HL-60 (cell line): ENCODE measurements around the gene ACP3.
A peak's percentile ranks its signal among the peaks of the same experiment; 100 is the strongest.

ENCODE experiments used
- DNase-seq, 2 experiments: peaks; one replicate each; pipeline ENCODE4 v3.0.0-alpha.2; 2010 to 2020; ENCODE audit warnings: low read depth in 1 of 2, low spot score in 1 of 2
- H3K27ac ChIP-seq: fragments of 250-450 bp; sonication (Bioruptor Pico); replicated peaks from 2 replicates; pipeline ENCODE4 v1.5.1; 2020; ENCODE audit warnings: mild to moderate bottlenecking, moderate library complexity
- H3K27me3 ChIP-seq: fragments of 250-450 bp; sonication (Bioruptor Pico); 2 replicates; pipeline ENCODE4 v1.5.1; 2021; ENCODE audit warnings: mild to moderate bottlenecking, moderate library complexity; ENCODE audit not compliant: insufficient read depth, poor library complexity, severe bottlenecking
- H3K4me3 ChIP-seq: replicated peaks from 2 replicates; pipeline ENCODE4 v1.5.1; 2011; ENCODE audit warnings: mild to moderate bottlenecking, control low read depth, low read length; ENCODE audit not compliant: insufficient read depth
- GABPA ChIP-seq: IDR thresholded peaks from 2 replicates; pipeline ENCODE4 v1.6.1; 2012; ENCODE audit warnings: low read depth
- POLR2AphosphoS5 ChIP-seq: IDR thresholded peaks from 2 replicates; pipeline ENCODE4 v1.6.1; 2012; ENCODE audit warnings: low read depth
- SPI1 ChIP-seq: IDR thresholded peaks from 2 replicates; pipeline ENCODE4 v1.6.1; 2012; ENCODE audit warnings: low read depth, mild to moderate bottlenecking, borderline replicate concordance
- TF ChIP-seq, protein P1 (sequence below): IDR thresholded peaks from one replicate; pipeline ENCODE4 v1.5.1; 2011; ENCODE audit warnings: low read length, control low read depth, inconsistent platforms; ENCODE audit not compliant: insufficient read depth
- TF ChIP-seq, protein P2 (sequence below): IDR thresholded peaks from 2 replicates; pipeline ENCODE4 v1.6.1; 2012; ENCODE audit warnings: low read depth; ENCODE audit not compliant: insufficient replicate concordance

The ACP3 gene

DNA sequence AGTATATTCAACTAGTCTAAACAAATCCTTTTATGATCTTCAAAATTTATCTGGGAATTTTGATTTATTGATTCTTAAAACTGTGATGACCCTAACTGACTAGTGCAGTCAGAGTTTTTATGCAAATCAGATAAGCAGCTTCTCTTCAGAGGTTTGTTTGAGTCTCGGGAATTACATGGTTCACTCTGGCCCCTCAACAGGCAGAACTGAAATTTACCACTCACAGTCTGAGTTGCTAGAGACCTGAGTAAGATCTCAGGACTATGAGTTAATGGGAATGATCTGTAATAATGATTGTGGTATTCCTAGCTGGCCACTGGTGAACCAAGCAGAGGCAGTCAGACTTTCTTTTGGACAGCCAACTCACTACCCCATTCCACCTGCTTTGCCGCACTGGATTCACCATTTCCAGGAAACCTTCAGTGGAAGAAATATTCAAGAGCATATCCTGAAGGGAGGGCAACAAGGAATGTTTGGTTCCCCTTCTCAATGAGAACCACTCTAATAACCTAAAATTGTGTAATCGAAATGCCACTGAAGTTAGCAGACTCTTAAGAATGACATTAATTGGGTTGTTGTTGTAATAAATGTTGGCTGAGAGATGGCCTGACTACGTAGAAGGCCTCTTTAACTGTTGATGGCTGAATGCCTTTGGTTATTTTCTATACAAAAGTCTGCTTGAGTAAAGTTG lies 88.5 kb downstream of the ACP3 start:
- no peak for DNase-seq
- no peaks in the 10 kb centered on the region for H3K27me3 ChIP-seq
- H3K27ac ChIP-seq, result no peak overlapping the region
- TF ChIP-seq POLR2AphosphoS5 (no peak), GABPA (no peak), SPI1 (no peak)
- TF ChIP-seq, protein P1, sequence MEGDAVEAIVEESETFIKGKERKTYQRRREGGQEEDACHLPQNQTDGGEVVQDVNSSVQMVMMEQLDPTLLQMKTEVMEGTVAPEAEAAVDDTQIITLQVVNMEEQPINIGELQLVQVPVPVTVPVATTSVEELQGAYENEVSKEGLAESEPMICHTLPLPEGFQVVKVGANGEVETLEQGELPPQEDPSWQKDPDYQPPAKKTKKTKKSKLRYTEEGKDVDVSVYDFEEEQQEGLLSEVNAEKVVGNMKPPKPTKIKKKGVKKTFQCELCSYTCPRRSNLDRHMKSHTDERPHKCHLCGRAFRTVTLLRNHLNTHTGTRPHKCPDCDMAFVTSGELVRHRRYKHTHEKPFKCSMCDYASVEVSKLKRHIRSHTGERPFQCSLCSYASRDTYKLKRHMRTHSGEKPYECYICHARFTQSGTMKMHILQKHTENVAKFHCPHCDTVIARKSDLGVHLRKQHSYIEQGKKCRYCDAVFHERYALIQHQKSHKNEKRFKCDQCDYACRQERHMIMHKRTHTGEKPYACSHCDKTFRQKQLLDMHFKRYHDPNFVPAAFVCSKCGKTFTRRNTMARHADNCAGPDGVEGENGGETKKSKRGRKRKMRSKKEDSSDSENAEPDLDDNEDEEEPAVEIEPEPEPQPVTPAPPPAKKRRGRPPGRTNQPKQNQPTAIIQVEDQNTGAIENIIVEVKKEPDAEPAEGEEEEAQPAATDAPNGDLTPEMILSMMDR, result no peak
- TF ChIP-seq, protein P2, sequence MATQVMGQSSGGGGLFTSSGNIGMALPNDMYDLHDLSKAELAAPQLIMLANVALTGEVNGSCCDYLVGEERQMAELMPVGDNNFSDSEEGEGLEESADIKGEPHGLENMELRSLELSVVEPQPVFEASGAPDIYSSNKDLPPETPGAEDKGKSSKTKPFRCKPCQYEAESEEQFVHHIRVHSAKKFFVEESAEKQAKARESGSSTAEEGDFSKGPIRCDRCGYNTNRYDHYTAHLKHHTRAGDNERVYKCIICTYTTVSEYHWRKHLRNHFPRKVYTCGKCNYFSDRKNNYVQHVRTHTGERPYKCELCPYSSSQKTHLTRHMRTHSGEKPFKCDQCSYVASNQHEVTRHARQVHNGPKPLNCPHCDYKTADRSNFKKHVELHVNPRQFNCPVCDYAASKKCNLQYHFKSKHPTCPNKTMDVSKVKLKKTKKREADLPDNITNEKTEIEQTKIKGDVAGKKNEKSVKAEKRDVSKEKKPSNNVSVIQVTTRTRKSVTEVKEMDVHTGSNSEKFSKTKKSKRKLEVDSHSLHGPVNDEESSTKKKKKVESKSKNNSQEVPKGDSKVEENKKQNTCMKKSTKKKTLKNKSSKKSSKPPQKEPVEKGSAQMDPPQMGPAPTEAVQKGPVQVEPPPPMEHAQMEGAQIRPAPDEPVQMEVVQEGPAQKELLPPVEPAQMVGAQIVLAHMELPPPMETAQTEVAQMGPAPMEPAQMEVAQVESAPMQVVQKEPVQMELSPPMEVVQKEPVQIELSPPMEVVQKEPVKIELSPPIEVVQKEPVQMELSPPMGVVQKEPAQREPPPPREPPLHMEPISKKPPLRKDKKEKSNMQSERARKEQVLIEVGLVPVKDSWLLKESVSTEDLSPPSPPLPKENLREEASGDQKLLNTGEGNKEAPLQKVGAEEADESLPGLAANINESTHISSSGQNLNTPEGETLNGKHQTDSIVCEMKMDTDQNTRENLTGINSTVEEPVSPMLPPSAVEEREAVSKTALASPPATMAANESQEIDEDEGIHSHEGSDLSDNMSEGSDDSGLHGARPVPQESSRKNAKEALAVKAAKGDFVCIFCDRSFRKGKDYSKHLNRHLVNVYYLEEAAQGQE, result no peak
- H3K4me3 ChIP-seq, result no peak overlapping the region

DNA sequence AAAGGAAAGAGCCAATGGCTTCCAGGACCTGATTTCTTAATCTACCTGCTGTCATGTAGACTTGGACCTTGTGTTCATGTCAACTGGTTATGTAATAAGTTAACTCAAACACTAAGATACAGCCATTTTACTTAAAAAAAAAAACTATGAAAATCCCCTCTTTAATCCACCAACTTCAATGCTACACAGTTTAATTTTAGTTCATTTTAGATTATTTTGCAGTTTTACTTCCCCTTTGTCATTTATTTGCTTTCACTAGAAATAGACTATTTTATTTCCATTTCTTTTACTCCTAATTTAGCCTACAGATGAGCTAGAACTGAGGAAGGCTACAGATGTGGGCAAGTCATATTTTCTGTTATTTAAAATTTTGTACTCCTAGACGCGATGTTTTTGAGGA lies 89.4 kb downstream of the ACP3 start:
- Histone ChIP-seq H3K27ac (no peak overlapping the region), H3K4me3 (no peak overlapping the region), H3K27me3 (no peaks in the 10 kb centered on the region)
- TF ChIP-seq POLR2AphosphoS5 (no peak), SPI1 (no peak), GABPA (no peak)
- TF ChIP-seq, protein P1, result no peak
- TF ChIP-seq, protein P2, result no peak
- DNase-seq, result no peak

DNA sequence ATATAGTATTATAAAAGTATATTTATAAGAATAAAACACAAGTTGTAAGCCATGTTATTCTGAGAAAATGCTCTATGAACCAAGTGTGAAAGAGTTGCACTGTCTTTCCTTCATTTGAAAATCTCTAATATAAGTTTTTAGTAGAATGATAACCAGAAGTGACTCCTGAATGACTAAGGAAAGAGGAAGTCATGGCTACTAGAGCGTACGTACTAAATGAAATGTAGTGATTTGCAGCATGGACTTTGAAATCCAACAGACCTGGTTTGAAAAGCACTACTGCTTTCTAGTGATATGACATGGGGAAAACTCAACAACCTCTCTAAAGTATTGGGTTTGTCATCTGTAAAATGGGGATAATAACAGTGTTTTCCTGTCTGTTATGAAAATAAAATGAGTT lies 89.8 kb downstream of the ACP3 start:
- no peak for DNase-seq
- Histone ChIP-seq H3K27me3 (no peaks in the 10 kb centered on the region), H3K4me3 (no peak overlapping the region), H3K27ac (no peak overlapping the region)
- TF ChIP-seq GABPA (no peak), POLR2AphosphoS5 (no peak), SPI1 (peak; percentile 80)
- TF ChIP-seq, protein P1, result no peak
